ENCODE measurements around the gene TIMP3.

- TF ChIP-seq POLR2A (IDR thresholded peaks at IDR 0.05), result no peak
- no peak for TF ChIP-seq CTCF (IDR thresholded peaks at IDR 0.05)
Measured at GRCh38 chr22:32815059-32815458, 13.6 kb downstream of the TIMP3 start.

Measured in lower leg skin (tissue), 3 donors.